ENCODE measurements around the gene HES6. TPM values are rescaled to one million over a fixed set of nuclear protein-coding genes. Genes with fewer than 3 reads are reported as not detected.

Gene HES6
- total RNA-seq, 1 donor from 2014 or later: 67.7 TPM

- FAIRE-seq: no peak
- peak in 1 of 2 donors; percentile 66 for DNase-seq (ENCODE audit: low spot score in 2 of 2)
Measured at GRCh38 chr2:238256594-238257104, 16.8 kb upstream of the HES6 start.

DNA sequence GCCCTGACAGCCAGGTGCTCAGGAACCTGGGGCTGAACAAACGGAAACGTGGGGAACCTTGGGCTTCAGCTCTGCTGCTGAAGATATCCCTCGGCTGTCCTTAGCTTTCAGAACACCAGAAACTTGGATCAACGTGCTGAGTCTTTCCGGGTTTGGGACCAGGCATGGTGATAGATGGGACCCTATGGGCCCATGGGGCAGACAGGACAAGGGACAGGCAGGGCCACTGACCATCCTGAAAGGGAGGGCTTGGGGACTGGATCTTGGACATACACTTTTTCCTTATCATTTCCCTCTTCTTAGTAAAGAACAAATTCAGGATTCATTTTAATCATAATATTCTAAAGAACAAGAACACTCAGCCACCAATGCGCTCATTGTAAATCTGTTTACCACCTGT, 16.3 kb upstream of the HES6 start:
- no peak for DNase-seq (ENCODE audit: low spot score in 2 of 2)

DNA sequence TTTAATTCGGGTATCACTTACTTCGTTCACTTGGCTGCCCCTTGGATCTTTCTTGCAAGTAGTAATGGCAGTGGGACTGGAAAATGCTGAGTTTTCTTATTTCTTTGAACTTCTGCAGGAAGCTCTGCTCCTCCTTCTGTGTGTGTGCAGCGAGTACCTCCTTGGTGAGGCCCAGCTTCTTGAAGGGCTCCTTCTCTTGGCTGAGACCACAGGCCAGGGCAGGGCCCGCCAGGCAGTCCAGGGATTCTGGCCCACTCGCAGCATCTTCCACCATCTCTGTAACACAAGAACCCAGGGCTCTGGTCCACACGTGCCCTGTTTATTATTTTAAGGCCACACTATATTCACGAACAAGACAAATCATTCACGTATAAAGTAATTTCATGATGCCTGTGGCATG, 15.8 kb upstream of the HES6 start:
- FAIRE-seq (no peak), DNase-seq (ENCODE audit: low spot score in 2 of 2) (no peak)

More for the DNA sequence above, 16.3 kb upstream of the HES6 start:
- no peak for FAIRE-seq

GRCh38 chr2:238255151-238255551, 15.3 kb upstream of the HES6 start:
- FAIRE-seq (no peak), DNase-seq (ENCODE audit: low spot score in 2 of 2) (no peak)

GRCh38 chr2:238254095-238254723, 14.4 kb upstream of the HES6 start:
- FAIRE-seq (no peak), DNase-seq (ENCODE audit: low spot score in 2 of 2) (no peak)

DNA sequence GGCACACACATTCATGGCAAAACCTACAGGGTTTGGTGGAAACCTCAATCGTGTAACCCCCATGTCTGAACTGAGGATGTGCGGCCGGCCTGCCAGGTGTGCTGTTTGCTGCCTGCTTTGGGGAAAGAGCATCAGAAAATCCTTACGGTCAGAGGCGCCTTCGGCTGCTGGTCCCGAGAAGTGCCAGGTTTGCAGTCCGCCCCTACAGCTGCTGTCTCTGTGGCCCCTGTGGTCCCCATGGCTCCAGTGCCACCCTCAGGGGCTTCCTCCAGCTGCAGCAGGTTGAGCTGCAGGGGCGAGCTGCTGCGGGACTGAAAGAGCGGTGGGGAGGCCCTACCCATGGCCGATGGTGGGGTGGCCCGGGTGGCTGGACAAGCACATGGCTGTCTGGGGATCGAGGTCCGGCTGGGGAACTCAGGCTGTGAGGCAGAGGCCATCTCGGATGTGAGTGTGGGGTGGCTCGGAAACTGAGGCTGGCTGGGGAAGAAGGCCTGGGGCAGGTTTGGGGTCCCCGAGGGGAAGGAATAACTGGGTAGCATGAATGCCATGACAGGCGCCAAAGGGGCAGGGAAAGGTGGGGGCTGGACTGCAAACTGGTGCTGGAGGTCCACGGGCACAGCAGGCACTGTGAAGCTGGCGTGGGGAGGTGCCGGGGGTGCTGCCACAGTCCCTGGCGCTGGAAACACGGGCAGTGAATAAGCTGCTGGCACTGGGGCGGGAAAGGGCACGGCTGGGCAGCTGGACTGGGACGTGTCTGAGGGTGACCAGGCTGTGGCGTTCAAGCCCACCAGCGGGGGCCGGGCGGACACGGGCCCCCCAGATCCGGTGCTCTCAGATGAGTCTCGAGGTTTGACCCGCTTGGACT, 13.2 kb upstream of the HES6 start:
- FAIRE-seq (no peak), DNase-seq (ENCODE audit: low spot score in 2 of 2) (no peak)

DNA sequence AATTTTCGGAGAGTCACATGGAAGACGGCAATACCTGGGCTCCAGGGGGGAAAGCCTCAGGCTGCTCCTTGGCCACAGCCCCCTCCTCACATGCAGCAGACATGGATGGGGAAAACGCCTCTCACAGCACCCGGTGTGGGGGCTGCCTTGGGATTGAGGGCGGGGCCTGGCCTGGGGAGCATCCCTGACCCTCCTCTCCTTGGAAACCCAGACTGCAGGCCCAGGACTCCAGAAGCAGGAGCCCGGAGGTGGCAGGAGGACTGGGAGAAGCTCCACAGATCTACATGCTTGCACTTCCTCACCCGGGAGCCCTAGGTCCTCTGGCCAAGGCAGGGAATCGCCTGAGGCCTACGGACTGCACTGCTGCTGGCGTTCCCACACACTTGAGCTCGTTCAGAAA, 12.1 kb upstream of the HES6 start:
- DNase-seq (ENCODE audit: low spot score in 2 of 2) (no peak), FAIRE-seq (no peak)

DNA sequence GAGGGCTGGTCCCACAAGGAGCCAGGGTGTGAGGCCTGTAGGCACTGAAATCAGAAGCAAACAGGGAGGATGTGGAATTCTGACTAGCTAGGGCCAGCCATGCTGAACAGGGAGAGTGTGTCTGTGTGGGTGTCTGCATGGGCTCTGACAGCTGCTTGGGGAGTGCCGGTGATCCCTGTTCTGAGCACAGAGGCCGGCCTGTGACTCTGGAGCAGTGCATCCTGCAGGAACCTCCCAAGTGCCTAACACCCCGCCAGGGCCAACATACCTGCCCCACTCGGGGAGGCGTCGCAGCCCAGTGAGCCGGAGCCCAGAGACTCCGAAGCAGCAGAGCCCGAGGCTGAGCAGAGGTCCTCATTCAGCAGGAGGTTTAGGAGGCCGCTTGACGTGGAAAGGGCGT, 11.5 kb upstream of the HES6 start:
- no peak for FAIRE-seq

GRCh38 chr2:238250896-238251295, 11.1 kb upstream of the HES6 start:
- no peak for DNase-seq (ENCODE audit: low spot score in 2 of 2)

More for the DNA sequence above, 11.5 kb upstream of the HES6 start:
- no peak for DNase-seq (ENCODE audit: low spot score in 2 of 2)

GRCh38 chr2:238247841-238248453, 8.1 kb upstream of the HES6 start:
- DNase-seq (ENCODE audit: low spot score in 2 of 2) (no peak), FAIRE-seq (no peak)

More at GRCh38 chr2:238250896-238251295, 11.1 kb upstream of the HES6 start:
- FAIRE-seq: no peak

- no peak for FAIRE-seq
- no peak for DNase-seq (ENCODE audit: low spot score in 2 of 2)
Measured at GRCh38 chr2:238247002-238247822, 7.4 kb upstream of the HES6 start.

- FAIRE-seq (no peak), DNase-seq (ENCODE audit: low spot score in 2 of 2) (no peak)
Measured at GRCh38 chr2:238244151-238244550, 4.3 kb upstream of the HES6 start.

GRCh38 chr2:238243496-238244076, 3.7 kb upstream of the HES6 start:
- DNase-seq (ENCODE audit: low spot score in 2 of 2) (no peak), FAIRE-seq (no peak)

GRCh38 chr2:238242731-238243495, 3.1 kb upstream of the HES6 start:
- DNase-seq (ENCODE audit: low spot score in 2 of 2) (no peak), FAIRE-seq (no peak)

DNA sequence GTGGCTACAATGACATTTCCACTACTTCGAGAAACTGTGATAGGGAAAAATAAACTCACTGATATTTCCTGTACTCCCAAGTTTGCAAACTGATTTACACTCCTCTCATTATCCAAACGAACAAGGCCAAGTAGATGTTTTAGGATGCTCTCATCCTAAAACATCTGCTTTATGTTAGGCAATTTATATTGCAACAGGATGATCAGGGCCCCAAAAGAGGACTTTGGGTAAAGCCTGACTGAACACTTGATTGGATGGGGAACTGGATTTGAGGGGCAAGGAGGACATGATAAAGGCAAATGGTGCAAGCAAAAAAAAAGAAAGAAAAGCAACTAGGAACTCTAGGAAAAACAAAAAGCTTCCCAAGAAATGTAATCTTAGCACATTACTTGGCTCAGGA, 2.1 kb upstream of the HES6 start:
- no peak for FAIRE-seq
- no peak for DNase-seq (ENCODE audit: low spot score in 2 of 2)

GRCh38 chr2:238240757-238241711, 1.2 kb upstream of the HES6 start:
- no peak for FAIRE-seq
- peak in 1 of 2 donors; percentile 57 for DNase-seq (ENCODE audit: low spot score in 2 of 2)

DNA sequence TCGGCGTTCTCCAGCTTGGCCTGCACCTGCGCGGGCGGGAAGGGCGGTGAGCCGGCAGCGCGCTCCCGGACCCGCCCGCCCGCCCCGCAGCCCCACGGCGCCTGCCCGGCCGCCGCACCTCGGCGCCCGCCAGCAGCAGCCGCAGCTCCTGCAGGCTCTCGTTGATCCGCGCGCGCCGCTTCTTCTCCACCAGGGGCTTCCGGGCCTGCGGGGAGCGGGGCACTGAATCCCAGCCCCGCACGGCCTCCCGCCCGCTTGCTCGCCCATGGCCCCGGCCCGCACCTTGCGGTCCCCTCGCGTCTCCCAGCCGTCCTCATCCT, 335 bp downstream of the HES6 start:
- FAIRE-seq: no peak

More for the DNA sequence above, 335 bp downstream of the HES6 start:
- DNase-seq (ENCODE audit: low spot score in 2 of 2): no peak
